SKM-1 treated with dmso at 0.1 percent for 144 hours (cell line): ENCODE data around the gene FGF11.

Experiments
- DNase-seq: peaks from one replicate; lab custom pipeline; 2025; ENCODE audit not compliant: unreplicated experiment; lab: John Stamatoyannopoulos, UW

Gene FGF11

GRCh38 chr17:7439462-7440112 lies at the start of gene FGF11:
TSS of gene FGF11 (plus strand) at chr17:7439512. CDS start at chr17:7439621, 109 bp downstream.
- DNase-seq, result no peak

DNA sequence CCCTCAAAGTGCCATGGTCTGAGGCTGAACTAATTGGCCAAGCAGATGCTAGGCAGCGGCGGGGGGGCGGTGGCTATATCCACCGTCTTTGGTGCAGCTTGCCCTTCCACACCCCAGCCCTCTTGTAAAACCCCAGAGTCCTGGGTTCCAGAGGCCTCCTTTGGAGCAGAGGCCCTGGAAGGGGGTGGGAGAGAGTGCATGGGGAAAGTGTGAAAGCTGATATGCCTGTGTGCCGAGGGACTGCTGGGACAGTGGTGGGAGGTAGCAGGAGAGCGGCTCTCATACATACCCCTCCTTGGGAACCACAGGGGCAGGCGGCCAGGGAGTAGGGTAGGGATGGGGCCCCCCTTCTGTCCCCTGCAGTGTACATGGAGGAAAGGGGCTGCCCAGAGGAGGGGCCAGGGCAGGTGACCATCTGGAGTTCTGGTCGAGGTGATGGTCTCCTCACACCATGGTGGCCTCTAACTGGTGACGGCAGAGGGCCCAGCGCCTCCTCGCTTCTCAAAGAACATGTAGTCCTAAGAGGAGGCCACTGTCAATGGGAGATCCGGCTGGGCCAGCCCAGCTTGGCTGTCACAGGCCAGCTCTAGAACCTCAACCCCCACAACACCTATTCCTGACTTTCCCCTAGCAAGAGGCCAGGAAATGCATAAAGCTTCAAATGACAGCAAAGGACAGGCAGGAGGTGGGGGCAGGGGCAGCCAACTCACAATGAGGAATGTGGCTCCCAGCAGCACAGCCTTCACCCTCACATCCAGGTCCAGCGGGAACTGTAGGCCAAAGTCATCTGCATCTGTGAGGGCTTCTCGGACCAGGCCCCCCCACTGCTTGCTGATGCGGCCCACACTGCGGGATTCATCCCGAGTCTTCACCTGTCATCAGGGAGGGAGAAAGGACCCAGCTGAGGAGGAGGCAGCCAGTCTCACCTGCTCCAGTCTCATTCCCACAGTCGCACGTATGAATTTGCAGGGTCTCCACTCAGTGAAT lies 49.1 kb upstream of the FGF11 start:
- no peak for DNase-seq

DNA sequence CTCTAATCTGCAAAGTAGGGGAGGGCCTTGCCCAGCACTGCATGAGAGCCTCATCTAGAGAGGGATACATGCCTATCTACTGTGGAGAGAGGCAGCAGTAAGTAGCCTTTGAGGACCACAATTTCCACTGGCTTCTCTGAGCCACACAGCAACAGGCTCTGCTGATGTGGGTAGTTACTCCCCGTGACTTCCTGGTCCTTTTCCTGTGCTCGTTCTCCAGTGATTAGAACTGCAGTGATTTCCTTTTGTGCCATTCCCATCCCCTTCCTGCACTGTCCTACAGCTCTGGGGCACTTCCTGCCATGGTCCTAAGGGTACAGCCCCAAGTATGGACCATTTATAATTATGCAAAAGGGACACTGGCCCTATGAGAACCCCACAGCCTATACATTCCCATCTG lies 48.0 kb upstream of the FGF11 start:
- DNase-seq, result no peak

- no peak for DNase-seq
Observed at GRCh38 chr17:7392696-7393612, 46.4 kb upstream of the FGF11 start.

DNA sequence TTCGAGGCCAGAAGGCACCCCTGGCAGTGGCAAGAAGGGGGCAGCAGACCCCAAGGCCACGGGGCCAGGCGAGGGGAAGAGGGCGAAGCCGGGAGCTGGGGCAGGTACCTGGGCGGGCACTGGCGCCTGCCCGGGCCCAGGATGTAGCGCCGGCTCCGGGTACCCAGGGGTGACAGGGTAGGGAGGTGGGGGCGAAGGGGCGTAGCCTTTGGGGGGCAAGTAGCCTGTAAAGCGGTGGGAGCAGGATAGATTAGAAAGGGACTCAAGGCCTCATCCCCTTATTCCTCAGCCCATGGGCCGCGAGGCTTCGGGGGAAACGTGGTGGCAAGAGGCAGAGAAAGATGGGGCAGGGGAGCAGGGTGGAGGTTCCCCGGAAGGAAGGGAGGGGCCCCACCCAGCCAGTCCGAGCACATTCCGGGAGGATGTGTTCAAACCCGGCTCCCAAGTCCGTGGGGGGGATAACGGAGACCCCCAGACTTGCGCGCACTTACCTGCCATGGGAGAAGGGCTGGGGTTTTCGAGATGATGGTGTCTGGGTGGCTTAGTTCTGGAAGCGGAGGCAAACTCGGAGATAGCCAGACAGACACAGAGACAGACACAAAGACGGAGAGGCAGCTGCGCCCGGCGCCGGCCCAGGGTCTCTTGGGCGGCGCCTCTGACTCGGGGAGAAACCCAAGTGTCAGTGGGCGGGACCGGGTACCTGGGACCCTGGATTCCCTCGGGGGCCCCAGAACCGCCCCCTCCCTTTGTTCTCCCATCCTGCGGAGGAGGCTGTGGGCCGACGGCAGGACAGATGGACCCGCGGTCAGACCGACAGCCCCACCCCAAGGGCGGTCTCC lies 45.5 kb upstream of the FGF11 start:
- no peak for DNase-seq

DNA sequence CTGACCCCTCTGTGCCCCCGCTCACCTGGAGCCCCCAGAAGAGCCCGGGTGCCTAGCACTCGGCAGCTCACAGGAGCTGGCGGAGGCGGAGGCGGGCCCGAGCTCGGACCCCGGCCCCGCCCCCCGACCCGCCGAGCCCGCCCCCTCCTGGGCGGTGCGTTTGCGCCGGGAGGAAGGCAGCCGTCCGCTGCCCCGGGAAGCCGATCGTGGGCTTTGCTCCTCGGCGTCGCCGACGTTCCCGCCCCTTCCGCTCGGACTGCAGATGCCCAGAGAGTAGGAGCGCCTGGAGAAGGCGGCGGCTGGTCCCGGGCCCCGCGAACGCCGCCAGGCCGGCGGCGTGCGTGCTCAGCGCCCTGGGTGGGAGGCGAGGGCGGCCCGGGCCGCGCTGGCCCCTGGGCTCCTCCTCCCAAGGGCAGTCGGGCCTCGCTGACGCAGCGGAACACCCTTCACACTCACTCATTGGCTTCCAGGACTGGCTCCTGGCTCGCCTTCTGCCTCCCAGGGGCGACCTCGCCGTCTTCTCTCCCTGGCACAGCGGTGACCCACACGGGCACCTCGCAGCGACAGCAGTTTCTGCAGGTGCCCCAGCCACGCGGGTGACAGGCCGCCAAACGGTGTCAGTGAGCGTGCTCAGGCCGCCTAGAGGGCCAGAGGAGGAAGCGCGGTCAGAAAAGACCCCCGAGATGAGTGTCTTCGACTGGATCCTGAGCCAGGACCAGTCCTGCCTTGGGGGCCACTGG lies 44.7 kb upstream of the FGF11 start, which contains the start of gene PLSCR3:
Gene PLSCR3, minus strand, starts transcription at position 74 of the 740 bp plus-strand sequence. CDS start 415 bp downstream, outside the sequence.
- DNase-seq, result peak; percentile 41

- DNase-seq, result no peak
Observed at GRCh38 chr17:7396147-7396546, 43.2 kb upstream of the FGF11 start.

- no peak for DNase-seq
Observed at GRCh38 chr17:7398612-7399011, 40.7 kb upstream of the FGF11 start.

- no peak for DNase-seq
Observed at GRCh38 chr17:7403043-7403726, 36.1 kb upstream of the FGF11 start.

- DNase-seq, result no peak
Observed at GRCh38 chr17:7403727-7403976, 35.7 kb upstream of the FGF11 start.

DNA sequence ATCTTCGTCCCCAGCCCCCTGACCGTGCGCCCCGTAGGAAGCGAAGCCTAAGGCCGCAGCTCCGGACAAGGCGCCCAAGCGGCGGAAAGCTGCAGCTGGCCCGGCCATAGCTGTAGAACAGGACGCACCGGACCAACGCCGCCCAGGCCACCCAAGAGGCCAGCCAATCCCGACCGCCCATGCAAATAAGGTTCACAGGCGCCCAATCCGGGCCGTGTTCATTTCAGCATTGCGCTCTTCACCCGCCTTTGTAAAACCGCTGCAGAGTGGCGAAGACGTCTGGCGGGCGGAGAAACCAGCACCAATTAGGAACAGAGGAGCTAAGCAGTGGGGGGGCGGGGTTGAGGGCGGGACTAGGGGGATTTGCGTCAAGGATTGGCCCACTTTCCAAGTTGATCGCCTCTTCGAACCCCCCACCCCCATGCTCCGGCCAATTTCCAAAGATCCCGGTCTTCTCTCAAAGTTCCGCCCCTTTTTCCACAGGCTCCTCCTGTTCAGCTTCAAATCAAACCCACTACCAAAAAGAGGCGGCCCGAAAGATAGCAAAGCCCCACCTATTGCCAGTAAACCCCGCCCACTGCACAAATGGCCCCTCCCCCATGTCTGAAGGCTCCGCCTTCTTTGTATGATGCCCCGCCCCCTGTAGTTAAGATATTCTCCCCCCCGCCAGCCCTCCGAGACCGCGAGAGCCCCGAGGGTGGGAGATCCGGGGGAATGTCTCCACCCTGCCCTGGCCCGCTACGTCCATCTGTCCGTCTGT lies 35.2 kb upstream of the FGF11 start, which contains the start of gene TMEM256:
Gene TMEM256, minus strand, starts transcription at position 121 of the 760 bp plus-strand sequence. Its CDS starts 13 bp downstream, at position 108.
- peak; percentile 81 for DNase-seq

GRCh38 chr17:7404737-7405349 lies 34.5 kb upstream of the FGF11 start:
- DNase-seq, result no peak

DNA sequence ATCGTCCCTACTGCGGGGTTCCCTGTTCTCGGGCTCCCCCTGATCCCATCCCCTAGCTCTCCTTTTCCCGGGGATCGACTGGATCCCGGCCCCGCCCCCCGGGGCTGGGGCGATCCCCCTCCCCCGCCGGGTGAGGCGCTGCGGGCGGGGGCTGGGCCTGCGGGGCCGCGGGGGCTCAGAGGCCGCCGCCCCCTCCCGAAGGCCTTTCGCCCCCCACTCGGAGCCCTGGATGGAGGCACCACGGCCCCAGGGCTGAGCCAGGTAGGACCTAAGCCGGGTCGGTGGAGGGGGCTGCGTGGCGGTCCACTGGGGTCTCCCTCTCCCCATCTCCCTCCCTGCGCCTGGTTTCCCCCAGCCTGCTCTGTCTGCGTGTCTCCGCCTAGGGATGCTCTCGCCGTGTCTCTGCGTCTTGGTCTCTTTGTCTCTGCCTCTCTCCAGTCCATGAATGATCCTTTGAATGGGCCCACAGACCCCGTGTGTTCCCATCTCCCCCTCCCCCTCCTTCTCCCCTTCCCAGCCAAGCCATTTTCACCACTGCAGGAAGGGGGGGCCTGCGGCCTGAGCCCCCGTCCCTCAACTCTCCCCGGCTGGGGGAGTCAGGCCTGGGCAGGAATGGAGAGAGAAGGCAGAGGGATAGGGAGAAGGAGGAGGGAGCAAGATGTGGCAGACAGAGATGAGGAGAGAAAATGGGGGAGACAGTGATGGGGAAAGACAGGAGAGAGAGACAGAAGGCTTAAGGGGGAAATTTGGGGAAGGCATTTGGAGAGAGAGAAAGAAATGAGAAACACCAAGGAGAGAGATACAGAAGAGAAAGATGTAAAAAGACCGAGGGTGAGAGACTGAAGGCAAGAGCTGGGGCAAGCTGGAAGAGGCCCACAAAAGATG lies 33.7 kb upstream of the FGF11 start:
- DNase-seq, result no peak

GRCh38 chr17:7406235-7406825 lies 33.0 kb upstream of the FGF11 start:
- DNase-seq, result no peak

GRCh38 chr17:7407082-7407481 lies 32.2 kb upstream of the FGF11 start:
- no peak for DNase-seq

DNA sequence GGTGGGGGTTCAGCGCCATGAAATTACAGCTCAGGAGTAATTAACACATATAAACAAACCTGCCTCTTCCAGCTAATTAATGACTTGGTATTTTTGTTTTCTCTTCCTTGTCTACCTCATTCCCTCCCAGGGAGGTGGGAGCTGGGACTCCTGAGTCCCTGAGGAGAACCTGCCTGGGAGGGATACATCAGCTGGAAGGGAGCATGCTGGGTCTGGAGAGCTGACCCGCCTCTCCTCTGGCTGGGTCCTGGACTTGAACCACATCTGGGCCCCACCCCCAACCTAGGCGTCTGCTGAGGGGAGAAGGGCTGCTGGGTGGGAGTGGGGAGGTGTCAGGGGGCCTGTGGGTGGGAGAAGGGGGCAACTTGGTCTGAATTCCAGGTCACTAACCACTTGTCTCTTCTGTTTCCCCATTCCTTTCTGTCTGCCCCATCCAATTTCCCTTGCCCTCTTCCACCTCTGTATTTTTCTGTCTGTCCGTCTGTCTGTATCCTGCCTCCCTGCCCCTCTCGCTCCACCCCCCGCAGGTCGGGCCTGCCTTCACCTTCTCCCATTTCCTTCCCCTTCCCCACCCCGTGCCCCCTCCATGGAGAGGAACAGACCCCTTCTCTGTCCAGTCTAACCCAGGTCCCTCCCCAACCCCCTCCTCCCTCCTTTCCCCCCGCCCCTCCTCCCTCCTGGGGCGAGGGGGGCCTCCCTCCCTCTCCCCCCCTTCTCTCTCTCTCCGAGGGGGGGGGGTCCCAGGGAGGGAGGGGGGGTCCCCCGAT lies 31.6 kb upstream of the FGF11 start, which contains the start of gene NLGN2:
Gene NLGN2, plus strand, starts transcription at position 361 of the 767 bp plus-strand sequence. CDS start 411 bp downstream, outside the sequence.
- no peak for DNase-seq
